IPS-18c (cell line): ENCODE data around the gene TNFAIP2.
"Not testable (repeated sequence)": the region's sequence is repeated elsewhere in the genome, so short reads cannot be mapped to it uniquely, and the experiment has no call there.

Experiments
- H3K4me3 ChIP-seq: 2 replicates; pipeline ENCODE4 v1.7.0; 2013; ENCODE audit warnings: low read depth, mild to moderate bottlenecking, low read length, moderate library complexity; ENCODE audit not compliant: insufficient read depth
- H3K9me3 ChIP-seq: one replicate; pipeline ENCODE4 v1.6.1; 2013; ENCODE audit warnings: mild to moderate bottlenecking, low read length, moderate library complexity; ENCODE audit not compliant: control insufficient read depth, insufficient read depth

Gene TNFAIP2

DNA sequence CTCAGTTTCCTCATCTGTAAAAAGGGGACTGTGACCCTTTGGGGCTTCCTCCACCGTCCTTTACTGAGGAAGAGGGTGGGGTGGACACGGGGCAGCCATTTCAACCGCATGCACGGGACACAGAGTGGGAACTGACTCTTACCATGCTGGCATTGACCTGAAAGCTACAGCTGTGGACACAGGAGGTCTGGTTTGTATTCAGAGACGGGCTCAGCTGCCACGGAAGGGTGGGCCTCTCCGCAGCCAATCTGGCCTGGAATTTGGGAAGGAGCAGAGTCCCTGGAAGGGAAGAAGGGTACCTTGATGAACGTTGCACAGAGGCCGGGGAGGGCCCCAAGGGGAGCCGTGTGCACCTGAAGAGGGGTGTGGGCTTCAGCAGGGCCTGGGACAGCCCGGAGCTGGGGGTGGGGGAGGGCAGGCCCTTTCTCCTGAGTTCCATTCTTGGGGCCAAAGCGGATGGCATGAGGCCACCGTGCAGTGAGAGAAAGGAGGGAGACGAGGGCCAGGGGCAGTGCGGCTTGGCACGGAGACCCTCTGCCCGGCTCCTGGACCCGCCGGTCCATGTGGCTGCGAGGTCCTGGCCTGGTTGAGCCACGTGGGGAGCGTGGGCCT, 14.5 kb downstream of the TNFAIP2 start:
- Histone ChIP-seq H3K9me3 (no peaks in the 10 kb centered on the region), H3K4me3 (no peak overlapping the region)

DNA sequence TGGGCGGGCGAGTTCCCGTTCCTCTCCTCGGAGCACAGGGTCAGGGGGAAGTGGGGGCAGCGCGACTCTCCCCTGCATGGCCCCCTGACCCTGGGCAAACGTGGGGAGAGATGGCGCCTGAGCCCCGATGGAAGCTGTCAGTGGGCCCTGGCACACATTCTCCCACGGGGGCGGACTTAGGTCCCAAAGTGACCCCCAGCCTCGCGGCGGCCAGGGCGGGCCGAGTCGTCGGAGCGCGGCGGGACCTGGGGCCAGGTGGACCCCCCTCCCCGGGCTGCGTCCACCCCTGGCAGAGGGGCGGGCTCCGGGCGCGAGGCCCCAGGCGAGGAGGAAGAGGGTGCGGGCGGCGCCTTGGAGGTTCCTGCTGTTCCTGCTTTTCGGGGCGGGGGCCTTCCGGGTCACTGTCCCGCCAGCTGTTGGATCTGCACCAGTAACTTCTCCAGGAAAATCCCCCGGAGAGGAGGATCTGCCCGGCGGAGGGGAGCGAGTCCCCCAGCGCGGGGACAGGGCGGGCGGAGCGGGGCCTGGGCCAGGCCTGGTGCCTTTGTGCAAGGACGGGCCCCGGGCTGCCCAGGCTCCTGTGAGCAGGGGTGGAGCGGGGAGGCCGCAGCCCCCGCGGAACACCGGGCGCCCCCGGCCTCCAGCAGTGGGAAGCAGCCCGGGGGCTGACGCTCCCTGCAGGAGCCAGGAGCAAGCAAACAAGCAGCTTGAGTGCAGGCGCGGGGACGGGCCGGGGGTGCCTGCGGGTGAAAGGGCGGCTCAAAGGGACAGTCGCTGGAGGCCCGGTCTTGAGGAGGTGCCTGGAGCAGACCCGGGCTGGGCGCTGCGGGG, 15.3 kb downstream of the TNFAIP2 start:
- H3K9me3 ChIP-seq, result no peaks in the 10 kb centered on the region
- peak overlapping the region; percentile 57 for H3K4me3 ChIP-seq

DNA sequence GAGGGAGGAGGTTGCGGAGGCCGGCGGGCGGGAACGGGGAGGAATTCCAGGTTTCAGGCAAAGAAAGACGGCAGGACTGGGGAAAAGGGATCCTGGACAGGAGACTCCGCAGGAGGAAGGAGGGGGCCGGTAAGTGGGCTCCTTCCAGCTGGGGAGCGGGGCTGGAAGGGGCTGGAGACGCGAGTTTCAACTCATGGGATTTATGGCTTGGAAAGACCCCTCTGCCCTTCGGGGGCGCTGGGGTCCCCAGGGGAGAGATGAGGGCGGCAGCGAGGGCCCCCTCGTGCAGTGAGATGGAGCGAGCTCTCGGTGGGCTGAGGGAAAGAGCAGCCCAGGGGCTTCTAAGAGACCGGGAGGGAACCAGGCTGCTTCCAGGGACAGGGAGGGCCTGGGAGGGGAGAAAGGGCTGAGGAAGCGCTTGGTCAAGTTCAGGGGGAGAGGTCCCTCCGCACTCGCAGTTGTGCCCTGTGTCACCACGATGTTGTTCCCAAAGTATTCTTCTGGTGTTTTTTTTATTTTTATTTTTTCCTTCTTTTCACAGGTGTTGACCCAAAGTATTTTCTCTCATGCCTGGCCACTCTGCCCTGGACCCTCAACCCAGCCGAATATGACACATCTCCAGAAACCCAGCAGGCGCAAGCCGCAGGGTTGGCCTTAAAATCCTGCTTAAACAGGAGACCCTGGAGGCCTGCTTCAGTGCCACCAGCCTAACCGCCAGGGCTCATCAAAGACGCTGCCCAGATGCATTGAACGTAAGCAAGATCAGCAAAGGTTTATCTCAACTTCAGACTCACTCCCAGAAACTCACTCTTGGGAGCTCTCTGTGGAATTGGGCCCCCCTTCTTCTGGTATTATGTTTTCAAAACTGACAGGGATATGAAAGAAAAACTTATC, 16.1 kb downstream of the TNFAIP2 start:
- no peaks in the 10 kb centered on the region for H3K9me3 ChIP-seq
- H3K4me3 ChIP-seq, result peak overlapping the region; percentile 57

DNA sequence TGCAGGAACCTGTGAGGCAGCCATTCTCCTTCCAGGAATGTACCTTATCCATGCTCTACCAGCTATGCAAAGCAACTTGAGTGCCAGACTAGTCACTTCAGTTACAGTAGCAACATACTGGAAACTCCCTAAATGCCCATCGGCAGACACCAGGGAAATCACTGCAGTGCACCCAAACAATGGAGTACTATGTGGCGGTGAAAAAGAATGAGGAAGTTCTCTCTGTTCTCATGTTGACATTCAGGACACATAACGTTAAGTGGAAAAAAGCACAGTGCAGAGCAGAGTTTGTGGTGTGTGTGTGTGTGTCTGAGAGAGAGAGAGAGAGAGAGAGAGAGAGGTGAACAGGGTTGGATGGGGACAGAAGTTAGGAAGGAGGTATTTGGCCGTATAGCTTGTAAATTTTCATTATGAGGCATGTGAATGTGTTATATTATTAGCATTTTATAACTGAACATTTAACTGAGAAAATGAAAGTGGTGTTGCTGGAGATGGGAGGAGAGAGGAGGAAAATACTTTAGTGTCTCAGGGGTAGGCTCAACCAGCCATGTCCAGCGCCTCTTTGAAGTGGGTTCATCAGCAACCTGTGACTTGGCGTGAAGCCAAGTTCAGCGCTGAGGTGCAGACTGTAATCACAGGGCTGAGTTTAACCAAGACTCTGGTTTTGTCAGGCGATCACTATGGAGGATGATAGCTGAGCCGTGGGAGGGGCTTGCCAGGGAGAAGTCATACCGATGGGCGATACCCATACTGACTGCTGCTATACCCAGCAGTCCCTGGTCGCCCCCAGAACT, 17.3 kb downstream of the TNFAIP2 start:
- H3K9me3 ChIP-seq, result no peaks in the 10 kb centered on the region
- no peak overlapping the region for H3K4me3 ChIP-seq

DNA sequence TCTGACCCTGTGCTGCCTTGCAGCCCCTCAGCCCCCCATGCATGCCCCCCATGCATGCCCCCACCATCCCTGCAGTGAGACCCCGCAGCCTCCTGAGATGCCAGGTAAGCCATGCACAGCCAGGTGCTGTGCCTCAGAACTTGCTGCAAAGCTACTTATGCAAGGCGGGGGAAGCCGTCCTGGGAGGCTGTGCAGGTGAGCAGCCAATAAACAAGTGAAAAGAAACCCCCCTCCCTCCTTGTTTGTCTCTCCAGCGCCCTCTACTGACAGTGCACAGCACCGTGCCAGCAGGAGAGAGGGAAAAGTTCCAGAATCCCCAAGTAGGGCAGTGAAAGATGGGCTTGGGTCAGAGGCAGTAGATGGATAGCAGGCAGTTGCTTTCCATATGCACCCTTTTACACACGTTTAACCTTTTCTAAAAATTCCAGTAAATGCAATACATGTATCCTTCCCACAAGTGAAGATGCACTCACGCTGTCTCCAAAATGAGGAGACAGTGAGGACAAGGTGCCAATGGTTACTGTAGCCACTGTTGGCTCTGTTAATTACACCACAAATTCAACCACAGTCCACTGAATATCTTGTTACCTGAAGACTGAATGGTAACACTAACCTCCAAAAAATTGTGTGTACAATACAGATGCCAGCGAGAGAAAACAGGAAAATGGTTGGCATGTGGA, 18.0 kb downstream of the TNFAIP2 start:
- no peaks in the 10 kb centered on the region for H3K9me3 ChIP-seq
- no peak overlapping the region for H3K4me3 ChIP-seq

DNA sequence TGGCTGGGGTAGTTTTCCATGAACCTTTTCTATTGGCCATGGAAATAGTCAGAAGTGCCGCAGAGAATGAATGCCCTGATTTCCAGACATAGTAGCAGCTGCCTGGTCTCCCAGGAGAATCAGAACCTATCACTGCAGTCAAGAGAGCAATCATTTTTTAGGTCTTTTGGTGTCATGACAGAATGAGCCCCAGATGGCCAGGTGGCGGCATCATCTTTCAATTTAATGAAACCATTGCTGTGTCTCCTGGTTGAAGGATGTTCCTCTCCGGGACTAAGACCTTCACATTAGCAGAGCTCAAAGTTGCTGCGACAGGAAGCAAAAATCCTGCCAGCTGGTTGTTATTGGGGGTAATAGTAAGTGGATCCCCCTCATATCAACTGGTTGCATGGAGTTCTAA, 18.8 kb downstream of the TNFAIP2 start:
- Histone ChIP-seq H3K4me3 (no peak overlapping the region), H3K9me3 (no peaks in the 10 kb centered on the region)

DNA sequence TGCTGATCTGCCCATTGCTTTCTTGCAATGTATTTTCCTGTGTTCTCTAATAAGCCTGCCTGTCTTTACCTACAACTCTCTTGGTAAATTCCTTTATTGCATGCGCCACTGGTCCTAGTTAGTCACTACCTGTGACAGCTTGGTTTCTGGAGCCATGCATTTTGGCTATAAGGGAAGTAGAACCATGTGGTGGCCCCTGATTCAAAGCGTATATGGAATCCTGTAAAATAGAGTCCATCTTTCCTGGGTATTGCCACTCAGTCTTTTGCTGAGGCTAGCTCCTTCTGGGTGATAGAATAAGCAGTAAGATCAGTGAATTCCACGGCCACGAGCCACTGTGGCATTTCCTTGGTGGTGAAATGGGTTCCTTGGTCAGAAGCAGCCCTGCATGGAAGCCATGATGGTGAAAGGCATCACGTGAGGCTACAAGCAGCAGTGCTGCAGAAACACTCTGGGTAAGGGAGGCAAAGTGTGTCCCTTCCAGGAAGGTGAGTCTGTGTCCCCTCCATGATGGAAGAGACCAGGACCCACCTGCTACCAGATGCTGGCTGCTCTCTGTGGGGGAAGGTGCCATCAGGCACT, 19.6 kb downstream of the TNFAIP2 start:
- Histone ChIP-seq H3K4me3 (no peak overlapping the region), H3K9me3 (no peaks in the 10 kb centered on the region)

DNA sequence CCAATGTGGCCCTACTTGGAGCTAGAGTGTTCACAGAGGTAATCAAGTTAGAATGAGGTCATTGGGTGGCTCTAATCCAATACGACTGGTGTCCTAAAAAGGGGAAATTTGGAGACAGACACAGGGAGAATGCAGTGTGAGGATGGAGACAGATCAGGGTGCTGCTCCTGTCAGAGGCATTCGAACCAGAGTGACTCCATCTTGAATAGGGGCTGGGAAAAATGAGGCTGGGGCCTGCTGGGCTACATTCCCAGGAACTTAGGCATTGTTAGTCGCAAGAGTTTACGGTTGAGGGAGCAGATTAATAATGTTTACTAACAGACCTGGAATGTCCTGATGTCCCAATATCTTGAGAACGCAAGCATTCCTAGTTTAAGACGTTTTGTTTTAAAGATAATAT, 20.2 kb downstream of the TNFAIP2 start:
- no peaks in the 10 kb centered on the region for H3K9me3 ChIP-seq
- no peak overlapping the region for H3K4me3 ChIP-seq

DNA sequence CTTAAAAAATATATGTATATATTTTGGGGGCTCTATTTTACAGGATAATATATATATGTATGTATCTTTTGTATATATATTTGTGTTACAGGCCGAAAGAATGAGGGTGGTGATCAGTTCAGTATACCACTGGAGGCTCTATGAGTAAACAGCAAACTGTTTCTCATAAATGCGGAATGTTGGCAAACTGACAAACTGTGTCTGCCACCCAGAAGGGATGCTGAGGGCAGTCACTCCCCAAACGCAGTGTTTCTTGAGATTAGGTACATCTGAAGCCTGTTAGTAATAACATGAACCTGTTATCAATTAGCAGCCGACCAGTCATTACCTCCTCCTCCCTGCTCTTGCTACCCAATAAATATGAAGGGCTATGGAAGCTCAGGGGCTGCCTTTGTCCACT, 20.8 kb downstream of the TNFAIP2 start:
- H3K4me3 ChIP-seq, result no peak overlapping the region

DNA sequence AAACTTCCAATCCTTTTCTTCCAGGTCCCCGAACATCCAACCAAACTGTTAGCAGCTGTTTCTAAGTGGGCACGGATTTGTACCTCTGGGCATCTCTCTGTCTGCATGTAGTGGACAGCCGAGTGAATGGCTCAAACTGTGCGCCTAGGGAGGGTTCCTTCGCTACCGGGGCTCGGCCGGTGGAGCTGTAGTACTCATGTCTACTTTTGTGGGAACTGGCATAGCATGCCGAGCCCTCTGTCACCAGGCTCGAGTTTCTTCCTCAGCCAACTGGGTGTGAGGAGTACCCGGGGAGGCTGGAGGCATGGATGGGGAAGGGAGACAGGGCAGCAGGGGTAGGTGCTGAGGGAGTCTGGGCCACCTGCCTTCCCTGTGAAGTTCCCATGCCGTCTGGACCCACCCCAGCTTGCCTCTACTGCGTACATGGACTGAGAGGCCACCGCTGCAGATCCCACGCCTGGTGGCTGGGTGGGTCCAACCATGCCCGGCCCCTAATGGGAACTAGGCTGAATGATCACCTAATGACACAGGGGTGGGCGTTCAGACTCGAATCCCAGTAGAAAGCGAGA, 23.0 kb downstream of the TNFAIP2 start:
- H3K4me3 ChIP-seq, result no peak overlapping the region
- no peaks in the 10 kb centered on the region for H3K9me3 ChIP-seq

More for the DNA sequence above, 20.8 kb downstream of the TNFAIP2 start:
- no peaks in the 10 kb centered on the region for H3K9me3 ChIP-seq

DNA sequence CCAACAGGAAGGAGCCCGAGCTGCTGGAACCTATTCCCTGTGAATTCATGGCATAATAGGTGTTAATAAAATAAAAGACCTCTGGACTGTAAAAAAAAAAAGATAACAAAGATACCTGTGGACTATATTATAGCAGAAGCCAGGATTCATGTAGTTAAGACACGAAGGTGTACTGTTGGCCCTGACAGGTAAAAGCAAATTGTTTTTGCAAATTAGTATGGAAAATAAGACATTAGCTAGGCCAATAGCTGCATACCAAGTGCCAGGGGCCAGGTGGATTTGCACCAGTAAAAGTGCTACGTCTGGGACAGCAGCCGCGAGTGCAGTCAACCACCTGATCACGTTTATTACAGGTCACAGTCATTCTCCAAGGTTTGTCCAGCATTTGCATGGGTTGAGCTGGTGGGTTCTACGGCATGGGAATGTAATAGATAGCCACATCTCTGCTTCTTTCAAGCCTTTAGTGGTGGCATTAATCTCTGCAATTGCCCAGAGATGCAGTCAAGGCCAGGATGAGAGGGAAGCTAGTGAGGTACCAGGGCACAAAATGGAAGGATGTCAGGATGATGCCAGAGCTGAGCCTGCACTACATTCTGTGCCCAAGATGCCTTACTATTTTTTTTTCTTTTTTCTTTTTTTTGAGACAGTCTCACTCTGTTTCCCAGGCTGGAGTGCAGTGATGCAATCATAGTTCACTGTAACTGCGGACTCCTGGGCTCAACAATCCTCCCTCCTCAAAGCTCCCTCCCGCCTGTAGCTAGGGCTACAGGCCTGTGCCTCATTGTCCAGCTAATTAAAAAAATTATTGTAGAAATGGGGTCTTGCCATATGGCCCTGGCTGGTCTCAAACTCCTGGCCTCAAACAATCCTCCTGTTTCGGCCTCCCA, 26.3 kb downstream of the TNFAIP2 start:
- no peak overlapping the region for H3K4me3 ChIP-seq

DNA sequence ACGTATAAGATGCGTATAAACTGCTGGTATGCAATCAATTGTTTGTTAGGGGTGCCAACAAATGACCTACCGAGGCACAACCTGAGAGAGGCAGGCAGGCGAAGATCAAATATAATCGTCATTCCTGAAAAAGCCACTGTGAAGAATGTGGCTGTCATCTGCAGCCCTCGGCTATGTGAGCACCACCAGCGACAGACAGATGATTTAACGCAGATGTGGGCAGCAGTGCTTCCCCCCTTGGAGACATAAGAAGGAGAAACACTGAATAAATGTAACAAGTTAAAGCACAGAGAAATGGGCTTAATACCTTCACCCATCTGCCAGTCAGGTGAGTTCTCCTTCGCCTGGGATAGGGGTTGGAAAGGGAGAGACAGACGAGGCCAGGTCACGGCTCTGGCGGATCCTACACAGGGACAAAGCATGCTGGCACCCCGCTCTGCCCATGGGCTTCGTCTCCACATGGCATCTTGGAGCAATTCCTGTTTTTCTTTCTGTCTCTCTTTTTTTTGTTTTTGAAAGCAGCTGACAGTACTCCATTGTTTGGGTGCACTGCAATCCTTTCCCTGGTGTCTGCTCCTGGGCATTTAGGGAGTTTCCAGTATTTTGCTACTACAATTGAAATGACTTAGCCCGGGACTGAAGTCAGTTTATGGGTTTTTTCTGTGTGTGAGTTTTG, 28.1 kb downstream of the TNFAIP2 start:
- Histone ChIP-seq H3K9me3 (no peaks in the 10 kb centered on the region), H3K4me3 (no peak overlapping the region)

More for the DNA sequence above, 26.3 kb downstream of the TNFAIP2 start:
- H3K9me3 ChIP-seq, result no peaks in the 10 kb centered on the region

DNA sequence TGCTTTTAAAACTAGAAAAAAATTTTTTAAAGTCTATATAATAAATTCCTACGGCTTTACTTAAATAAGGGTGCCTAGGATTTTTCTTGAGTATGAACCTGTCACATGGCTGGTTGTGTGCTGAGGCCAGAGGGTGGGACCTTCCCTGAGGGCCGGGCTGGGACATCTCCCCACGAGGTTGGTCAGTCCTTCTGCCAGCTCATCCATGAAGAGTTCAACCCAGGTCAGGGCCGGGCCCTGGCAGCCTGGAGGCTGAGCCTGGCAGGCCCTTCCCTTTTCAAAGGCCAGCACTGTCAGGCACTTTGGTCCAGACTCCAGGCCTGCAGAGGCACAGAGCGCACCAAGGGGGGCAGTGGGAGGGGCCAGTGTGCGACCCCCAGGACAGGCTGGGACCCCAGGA, 31.7 kb downstream of the TNFAIP2 start:
- no peak overlapping the region for H3K4me3 ChIP-seq
- no peaks in the 10 kb centered on the region for H3K9me3 ChIP-seq

DNA sequence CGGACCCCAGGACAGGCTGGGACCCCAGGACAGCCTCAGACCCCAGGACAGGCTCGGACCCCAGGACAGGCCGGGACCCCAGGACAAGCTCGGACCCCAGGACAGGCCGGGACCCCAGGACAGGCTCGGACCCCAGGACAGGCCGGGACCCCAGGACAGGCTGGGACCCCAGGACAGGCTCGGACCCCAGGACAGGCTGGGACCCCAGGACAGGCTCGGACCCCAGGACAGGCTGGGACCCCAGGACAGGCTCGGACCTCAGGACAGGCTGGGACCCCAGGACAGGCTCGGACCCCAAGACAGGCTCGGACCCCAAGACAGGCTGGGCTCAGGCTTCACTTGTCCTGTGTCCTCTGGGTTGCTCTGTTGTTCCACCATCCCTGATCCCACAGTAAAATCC, 32.2 kb downstream of the TNFAIP2 start:
- not testable (repeated sequence) for H3K4me3 ChIP-seq, H3K9me3 ChIP-seq
